ENCODE measurements around the gene UBE2I.
A peak's percentile ranks its signal among the peaks of the same experiment; 100 is the strongest.

The UBE2I gene

GRCh38 chr16:1309888-1310831, 724 bp downstream of the UBE2I start (continued):
- peak; percentile 55; the same call in 1 of the 2 replicates for TF ChIP-seq ZBTB20 (tag by site-specific recombination; IDR thresholded peaks at IDR 0.05)
- TF ChIP-seq, protein P1, sequence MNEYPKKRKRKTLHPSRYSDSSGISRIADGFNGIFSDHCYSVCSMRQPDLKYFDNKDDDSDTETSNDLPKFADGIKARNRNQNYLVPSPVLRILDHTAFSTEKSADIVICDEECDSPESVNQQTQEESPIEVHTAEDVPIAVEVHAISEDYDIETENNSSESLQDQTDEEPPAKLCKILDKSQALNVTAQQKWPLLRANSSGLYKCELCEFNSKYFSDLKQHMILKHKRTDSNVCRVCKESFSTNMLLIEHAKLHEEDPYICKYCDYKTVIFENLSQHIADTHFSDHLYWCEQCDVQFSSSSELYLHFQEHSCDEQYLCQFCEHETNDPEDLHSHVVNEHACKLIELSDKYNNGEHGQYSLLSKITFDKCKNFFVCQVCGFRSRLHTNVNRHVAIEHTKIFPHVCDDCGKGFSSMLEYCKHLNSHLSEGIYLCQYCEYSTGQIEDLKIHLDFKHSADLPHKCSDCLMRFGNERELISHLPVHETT (tag by site-specific recombination; IDR thresholded peaks at IDR 0.05), result 0 out of 2 replicates have a peak, but pooled peaks have one; percentile 13
- peak; percentile 70; the same call in 1 of the 2 replicates for TF ChIP-seq ZBTB17 (tag by site-specific recombination; IDR thresholded peaks at IDR 0.05)
- TF ChIP-seq PRDM10 (tag by site-specific recombination; IDR thresholded peaks at IDR 0.05), result peak; percentile 70
- TF ChIP-seq KLF9 (tag by site-specific recombination; IDR thresholded peaks at IDR 0.05; ENCODE audit: low read depth), result peak; percentile 26; the same call in 1 of the 2 replicates
- no peak for TF ChIP-seq ZNF132 (tag by site-specific recombination; IDR thresholded peaks at IDR 0.05; ENCODE audit: borderline replicate concordance)
- TF ChIP-seq, protein P2, sequence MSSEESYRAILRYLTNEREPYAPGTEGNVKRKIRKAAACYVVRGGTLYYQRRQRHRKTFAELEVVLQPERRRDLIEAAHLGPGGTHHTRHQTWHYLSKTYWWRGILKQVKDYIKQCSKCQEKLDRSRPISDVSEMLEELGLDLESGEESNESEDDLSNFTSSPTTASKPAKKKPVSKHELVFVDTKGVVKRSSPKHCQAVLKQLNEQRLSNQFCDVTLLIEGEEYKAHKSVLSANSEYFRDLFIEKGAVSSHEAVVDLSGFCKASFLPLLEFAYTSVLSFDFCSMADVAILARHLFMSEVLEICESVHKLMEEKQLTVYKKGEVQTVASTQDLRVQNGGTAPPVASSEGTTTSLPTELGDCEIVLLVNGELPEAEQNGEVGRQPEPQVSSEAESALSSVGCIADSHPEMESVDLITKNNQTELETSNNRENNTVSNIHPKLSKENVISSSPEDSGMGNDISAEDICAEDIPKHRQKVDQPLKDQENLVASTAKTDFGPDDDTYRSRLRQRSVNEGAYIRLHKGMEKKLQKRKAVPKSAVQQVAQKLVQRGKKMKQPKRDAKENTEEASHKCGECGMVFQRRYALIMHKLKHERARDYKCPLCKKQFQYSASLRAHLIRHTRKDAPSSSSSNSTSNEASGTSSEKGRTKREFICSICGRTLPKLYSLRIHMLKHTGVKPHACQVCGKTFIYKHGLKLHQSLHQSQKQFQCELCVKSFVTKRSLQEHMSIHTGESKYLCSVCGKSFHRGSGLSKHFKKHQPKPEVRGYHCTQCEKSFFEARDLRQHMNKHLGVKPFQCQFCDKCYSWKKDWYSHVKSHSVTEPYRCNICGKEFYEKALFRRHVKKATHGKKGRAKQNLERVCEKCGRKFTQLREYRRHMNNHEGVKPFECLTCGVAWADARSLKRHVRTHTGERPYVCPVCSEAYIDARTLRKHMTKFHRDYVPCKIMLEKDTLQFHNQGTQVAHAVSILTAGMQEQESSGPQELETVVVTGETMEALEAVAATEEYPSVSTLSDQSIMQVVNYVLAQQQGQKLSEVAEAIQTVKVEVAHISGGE (tag by site-specific recombination; conservative IDR thresholded peaks at IDR 0.05; ENCODE audit: low read depth), result 0 out of 2 replicates have a peak, but pooled peaks have one; percentile 11
- TF ChIP-seq ZEB2 (tag by site-specific recombination; IDR thresholded peaks at IDR 0.05), result 0 out of 2 replicates have a peak, but pooled peaks have one; percentile 22
- TF ChIP-seq, protein P3, sequence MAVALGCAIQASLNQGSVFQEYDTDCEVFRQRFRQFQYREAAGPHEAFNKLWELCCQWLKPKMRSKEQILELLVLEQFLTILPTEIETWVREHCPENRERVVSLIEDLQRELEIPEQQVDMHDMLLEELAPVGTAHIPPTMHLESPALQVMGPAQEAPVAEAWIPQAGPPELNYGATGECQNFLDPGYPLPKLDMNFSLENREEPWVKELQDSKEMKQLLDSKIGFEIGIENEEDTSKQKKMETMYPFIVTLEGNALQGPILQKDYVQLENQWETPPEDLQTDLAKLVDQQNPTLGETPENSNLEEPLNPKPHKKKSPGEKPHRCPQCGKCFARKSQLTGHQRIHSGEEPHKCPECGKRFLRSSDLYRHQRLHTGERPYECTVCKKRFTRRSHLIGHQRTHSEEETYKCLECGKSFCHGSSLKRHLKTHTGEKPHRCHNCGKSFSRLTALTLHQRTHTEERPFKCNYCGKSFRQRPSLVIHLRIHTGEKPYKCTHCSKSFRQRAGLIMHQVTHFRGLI (tag by site-specific recombination; IDR thresholded peaks at IDR 0.05), result peak; percentile 64; the same call in 1 of the 2 replicates
- 0 out of 2 replicates have a peak, but pooled peaks have one; percentile 32 for TF ChIP-seq KLF16 (tag by site-specific recombination; IDR thresholded peaks at IDR 0.05)
- TF ChIP-seq ZNF501 (tag by site-specific recombination; IDR thresholded peaks at IDR 0.05), result no peak
- TF ChIP-seq ZSCAN30 (tag by site-specific recombination; IDR thresholded peaks at IDR 0.05), result 0 out of 2 replicates have a peak, but pooled peaks have one; percentile 19
- TF ChIP-seq SCRT1 (tag by site-specific recombination; IDR thresholded peaks at IDR 0.05; ENCODE audit: borderline replicate concordance), result no peak
- TF ChIP-seq ZNF335 (tag by site-specific recombination; conservative IDR thresholded peaks at IDR 0.05), result peak; percentile 47

Data from HEK293 (cell line).